ENCODE data around the gene SPOP.
"Not testable (repeated sequence)": the region's sequence is repeated elsewhere in the genome, so short reads cannot be mapped to it uniquely, and the experiment has no call there.

SPOP gene

GRCh38 chr17:49647256-49647585, 30.7 kb downstream of the SPOP start:
- no peak for DNase-seq (ENCODE audit: low spot score)

DNA sequence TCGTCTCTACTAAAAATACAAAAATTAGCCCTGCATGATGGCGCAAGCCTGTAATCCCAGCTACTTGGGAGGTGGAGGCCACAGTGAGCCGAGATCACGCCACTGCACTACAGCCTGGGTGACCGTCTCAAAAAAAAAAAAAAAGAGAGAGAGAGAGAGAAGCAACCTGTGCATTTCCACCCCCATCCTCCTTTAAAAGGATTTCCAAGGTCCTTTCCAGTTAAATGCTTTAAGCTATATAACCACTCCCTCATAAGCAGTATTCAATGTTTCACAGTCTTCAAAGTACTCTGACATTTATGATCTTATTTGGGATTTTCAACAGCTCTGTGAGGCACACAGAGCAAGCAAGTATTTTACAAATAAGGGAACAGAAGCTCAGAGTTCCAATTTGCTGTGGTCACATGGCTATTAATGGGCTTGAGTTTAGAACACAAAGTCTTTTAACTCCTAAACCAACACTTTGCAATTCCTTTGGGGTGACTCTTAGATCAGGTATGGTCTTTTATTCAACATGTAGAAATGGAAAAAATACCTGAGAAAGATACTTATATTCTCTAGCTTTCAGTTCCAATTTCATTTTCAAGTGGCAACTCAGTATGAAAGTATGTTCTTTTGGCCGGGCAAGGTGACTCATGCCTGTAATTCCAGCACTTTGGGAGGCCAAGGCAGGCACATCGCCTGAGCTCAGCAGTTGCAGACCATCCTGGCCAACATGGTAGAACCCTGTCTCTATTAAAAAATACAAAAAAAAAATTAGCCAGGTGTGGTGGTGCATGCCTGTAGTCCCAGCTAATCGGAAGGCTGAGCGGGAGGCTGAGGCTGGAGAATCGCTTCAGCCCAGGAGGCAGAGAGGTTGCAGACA, 31.3 kb downstream of the SPOP start:
- DNase-seq (ENCODE audit: low spot score), result no peak

- DNase-seq (ENCODE audit: low spot score), result not testable (repeated sequence)
Observed at GRCh38 chr17:49646056-49646390, 31.9 kb downstream of the SPOP start.

DNA sequence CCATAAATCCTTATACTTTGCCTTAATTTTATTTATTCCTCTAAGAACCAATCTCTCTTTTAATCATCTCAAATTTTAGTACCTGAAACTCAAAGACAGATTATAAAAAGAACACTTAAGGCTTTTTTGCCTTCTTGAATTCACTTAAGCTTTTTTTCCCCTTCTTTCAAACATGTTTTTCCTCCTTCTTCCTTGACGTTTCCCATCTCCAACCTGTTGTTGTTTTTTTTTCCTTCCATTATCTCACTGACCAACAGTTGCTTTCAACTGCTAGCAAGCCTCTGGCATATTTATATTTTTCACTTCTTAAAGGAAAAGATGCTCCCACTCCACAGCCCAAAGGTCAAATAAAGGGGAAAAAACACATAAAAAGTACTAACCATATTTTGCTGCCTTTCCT, 32.2 kb downstream of the SPOP start:
- DNase-seq (ENCODE audit: low spot score), result no peak

DNA sequence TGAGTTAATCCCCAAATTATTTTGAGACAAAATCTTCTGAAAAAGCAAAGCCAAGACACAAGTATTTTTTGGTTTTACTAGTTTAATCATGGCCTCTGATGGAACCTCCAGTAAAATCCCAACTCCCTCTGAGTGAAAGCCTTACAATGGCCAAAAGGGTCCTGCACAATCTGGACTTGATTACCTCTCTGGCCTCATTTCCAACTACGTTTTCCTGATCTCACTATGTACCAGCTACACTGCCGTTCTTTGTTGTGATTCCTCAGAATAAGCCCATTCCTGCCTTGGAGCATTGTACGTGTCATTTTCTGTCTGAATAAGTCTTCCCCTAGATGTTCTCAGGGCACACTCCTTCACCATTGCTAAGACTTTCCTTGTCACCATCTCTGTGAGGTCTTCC, 37.3 kb downstream of the SPOP start:
- DNase-seq (ENCODE audit: low spot score), result no peak

DNA sequence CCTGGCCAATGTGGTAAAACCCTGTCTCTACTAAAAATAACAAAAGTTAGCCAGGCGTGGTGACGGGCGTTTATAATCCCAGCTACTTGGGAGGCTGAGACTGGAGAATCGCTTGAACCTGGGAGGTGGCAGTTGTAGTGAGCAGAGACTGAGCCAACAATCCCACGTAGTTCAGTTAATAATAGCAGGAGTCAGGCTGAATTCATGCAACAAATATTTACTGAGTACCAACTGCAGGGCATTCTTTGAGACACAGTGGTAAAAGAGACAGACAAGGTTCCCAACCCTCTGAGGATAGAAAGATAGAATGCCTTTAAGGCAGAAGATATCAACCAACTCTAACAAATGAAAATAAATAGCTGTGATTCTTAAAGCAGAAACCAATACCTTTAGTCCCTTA, 39.1 kb downstream of the SPOP start:
- no peak for DNase-seq (ENCODE audit: low spot score)

GRCh38 chr17:49637739-49638138, 40.2 kb downstream of the SPOP start:
- no peak for DNase-seq (ENCODE audit: low spot score)

DNA sequence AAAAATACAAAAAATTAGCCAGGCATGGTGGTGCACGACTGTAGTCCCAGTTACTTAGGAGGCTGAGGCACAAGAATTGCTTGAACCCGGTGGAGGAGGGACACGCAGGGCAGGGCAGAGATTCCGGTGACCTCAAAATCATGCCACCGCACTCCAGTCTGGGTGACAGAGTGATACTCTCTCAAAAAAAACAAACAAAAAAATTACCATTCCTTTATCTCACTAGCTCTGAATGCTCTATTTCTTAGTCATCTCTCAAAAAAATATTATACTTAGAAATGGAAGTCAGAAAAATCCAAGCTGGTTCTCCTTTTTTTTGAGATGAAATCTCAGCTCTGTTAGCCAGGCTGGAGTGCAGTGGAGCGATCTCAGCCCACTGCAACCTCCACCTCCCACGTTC, 40.8 kb downstream of the SPOP start:
- DNase-seq (ENCODE audit: low spot score), result no peak

DNA sequence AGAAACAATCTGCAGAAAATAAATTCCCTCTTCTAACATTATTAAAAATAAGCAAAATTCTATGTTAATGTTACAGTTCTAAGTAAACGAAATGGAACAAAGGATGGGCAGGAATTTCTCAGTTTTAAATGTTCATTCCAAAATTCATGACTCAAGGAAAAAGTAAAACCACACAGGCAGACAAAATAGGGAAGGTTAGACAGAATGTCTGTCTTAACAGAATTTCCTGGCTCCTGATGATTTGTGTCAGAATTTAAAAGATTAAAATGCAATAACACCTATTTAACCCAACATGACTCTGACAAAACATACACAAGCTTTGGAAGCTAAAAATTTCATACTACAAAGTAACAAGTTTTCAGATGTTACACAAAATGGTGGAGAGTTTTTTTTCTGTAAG, 42.8 kb downstream of the SPOP start:
- DNase-seq (ENCODE audit: low spot score), result no peak

GRCh38 chr17:49634485-49634860, 43.4 kb downstream of the SPOP start:
- DNase-seq (ENCODE audit: low spot score), result peak; percentile 19

DNA sequence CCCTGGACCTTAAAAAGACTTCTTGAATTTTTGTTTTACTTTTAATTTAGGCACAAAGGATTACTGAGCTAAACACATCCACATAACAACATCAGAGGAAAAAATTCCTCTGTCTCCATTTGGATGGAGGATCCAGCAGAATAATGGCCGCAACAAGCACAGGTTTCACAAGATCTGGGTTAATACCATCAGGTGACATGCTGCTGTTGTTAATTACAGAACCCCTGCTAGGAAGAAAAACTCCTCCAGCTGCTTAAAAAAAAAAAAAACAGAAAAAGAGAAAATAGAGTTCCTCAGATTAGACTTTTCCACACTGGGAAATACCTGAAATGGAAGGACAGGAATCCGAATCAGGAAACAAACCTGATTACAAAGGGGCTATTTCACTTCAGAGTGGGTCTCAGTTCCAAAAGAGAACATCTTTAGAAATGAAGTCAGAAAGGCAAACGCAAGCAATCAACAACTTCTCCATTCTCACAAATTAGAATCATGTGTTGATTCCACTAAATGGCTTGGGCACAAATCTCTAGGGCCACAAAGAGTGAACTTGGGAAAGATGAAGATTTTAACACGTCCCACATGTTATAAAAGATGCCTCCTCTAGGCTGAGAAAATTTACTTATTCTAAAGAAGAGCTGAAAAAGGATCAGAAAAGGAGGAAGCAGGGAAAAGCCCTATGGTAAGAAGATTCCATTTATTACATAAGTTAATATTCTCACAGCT, 44.0 kb downstream of the SPOP start:
- no peak for DNase-seq (ENCODE audit: low spot score)

DNA sequence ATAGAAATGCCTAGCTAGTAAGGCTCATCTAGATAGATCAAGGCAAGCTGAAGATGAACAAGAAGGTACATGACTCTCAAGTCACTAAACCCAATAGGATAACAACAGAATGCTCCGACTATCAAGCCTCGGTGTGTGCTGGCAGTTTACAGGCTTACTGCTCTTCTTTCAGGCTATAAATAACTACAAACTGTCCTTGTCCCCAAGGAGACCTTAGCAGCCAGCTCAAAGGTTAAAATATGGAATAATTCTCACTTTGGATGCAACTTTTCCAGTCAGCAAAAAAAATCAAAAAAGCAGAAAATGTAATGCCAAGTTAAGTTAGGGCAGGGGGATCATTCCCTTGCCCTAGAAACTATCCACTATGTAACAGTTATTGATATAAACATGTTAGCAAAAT, 44.6 kb downstream of the SPOP start:
- DNase-seq (ENCODE audit: low spot score), result no peak

- no peak for DNase-seq (ENCODE audit: low spot score)
Observed at GRCh38 chr17:49632201-49632600, 45.7 kb downstream of the SPOP start.

DNA sequence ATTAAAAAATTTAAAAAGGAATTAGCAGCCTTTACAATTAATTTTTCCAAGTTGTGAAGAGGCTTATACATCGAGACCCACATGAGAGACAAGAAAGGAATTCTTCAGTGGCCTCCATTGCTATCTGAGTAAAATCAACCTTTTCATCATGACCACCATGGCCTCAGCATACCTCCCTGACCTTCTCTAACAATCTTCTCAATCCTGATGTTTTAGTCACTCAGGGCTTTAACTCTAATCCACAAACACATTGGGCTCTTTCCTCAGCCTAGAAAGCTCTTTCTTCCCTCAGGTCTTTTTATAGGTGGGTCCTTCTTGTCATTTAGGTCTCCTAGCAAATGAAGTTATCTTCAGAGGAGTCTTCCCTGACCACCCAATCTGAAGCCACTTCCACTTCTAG, 46.4 kb downstream of the SPOP start:
- DNase-seq (ENCODE audit: low spot score), result no peak

- DNase-seq (ENCODE audit: low spot score), result no peak
Observed at GRCh38 chr17:49630113-49630900, 47.6 kb downstream of the SPOP start.

DNA sequence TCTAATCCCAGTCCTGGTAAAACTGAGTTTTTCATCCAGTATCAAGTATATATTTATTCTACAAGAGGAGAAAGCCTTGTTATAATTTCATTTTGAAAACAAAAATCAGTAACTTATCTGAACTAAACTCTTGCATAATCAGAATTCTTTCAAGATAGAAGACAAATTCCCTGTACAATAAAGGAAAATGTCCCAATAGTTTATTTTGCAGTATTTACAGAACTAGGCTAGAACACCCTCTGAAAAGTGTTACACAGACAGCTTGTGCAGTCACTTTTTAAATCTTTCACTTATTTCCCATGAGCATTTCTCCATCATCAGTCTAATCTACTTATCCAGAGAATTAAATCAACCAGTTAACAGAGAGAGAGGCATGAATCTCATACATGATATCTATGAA, 48.5 kb downstream of the SPOP start:
- DNase-seq (ENCODE audit: low spot score), result no peak

- no peak for DNase-seq (ENCODE audit: low spot score)
Observed at GRCh38 chr17:49624896-49625295, 53.0 kb downstream of the SPOP start.

GRCh38 chr17:49621946-49622529, 55.9 kb downstream of the SPOP start:
- DNase-seq (ENCODE audit: low spot score), result no peak

DNA sequence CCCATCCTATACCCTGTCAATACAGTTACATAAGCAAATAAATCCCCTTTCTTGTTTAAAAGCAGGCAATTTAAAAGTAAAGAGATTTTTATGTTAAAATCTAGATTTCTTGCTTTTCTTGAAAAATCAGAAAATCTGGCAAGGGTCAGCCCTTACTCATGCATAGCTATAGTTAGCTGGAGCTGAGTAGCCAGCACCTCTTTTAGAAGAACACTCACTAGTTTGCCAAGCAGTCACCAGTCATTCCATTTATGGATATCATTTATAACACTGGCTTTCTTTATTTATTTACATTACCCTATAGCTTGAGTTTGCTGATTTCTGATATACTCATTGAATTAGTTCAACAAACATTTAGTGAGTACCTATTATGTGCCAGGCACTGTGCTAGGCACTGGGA, 56.5 kb downstream of the SPOP start:
- DNase-seq (ENCODE audit: low spot score), result no peak

- DNase-seq (ENCODE audit: low spot score), result no peak
Observed at GRCh38 chr17:49618028-49618611, 59.8 kb downstream of the SPOP start.

DNA sequence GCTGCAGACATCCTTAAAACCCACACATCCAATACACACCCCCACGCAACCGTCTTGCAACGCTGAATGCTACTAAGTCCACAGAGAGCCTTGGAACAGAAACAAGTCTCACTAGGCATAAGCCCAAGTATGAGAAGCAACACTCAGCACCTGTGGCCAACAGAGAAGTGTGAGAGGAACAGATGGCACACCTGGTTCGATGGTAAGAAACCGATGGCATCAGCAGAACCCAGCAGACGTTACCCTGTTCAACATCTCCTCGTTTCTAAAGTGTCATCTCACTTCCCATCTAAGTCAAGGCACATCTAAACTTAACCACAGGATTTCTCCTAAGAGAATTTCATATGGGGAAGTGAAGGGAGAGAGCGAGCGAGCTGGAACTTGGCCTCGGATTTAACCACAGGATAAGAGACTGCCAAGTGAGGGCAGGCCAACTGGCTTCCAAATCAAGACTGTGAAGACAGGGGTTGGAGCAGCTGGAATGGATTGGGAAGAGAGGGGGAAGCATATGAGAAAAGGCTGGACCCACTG, 61.2 kb downstream of the SPOP start:
- DNase-seq (ENCODE audit: low spot score), result no peak

DNA sequence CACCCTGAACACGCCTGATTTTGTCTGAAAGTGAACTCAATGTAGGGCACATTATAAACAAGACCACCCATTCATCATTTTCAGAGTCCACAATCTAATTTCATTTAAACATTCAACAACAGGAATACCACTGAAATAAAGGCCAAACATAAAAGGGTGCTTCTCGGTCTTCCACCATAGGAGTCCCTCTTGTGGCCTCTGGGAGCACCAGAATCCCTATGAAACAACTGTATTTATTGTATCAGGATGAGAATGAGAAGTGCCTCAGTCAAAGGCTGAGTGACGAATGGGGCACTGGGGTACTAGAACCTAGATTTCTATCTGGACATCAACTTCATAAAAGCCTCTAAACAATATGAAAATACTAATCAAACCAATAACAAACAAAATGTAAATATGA, 61.8 kb downstream of the SPOP start:
- no peak for DNase-seq (ENCODE audit: low spot score)
